ENCODE measurements around the gene SPON2.

Gene SPON2

GRCh38 chr4:1194010-1194900 lies 21.9 kb upstream of the SPON2 start:
- no peak for DNase-seq

DNA sequence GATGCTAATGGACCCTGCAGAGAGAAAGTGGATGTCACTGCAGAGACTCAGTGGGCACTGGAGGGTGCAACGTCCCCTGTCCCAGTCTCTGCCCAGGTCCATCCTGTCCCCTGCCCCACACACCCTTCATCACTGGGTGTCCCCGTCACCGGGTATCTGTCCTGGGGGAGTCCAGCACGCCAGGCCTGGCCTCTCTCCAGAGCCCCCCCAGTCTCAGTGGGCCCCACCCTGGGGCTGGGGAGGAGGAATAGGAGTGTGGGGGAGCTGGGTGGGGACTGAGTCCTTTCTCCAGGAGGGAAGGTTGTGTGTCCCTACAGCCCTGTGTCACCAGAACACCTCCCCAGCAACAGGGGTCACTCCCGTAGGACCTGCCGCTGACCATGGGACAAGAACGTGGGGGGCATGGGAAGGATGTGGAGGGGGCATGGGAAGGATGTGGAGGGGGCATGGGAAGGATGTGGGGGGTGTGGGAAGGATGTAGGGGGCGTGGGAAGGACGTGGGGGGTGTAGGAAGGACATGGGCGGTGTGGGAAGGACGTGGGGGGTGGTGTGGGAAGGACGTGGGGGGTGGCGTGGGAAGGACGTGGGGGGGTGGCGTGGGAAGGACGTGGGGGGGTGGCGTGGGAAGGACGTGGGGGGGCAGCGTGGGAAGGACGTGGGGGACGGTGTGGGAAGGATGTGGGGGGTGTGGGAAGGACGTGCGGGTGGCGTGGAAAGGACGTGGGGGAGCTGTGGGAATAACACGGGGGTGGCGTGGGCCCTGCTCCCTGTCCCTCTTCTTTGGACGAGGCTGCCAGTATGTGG lies 21.0 kb upstream of the SPON2 start:
- DNase-seq, result no peak

- DNase-seq, result peak; percentile 63
These were observed 20.3 kb upstream of the SPON2 start for GRCh38 chr4:1192493-1193205.

- DNase-seq, result peak; percentile 96
These were observed 19.7 kb upstream of the SPON2 start for GRCh38 chr4:1192091-1192492.

DNA sequence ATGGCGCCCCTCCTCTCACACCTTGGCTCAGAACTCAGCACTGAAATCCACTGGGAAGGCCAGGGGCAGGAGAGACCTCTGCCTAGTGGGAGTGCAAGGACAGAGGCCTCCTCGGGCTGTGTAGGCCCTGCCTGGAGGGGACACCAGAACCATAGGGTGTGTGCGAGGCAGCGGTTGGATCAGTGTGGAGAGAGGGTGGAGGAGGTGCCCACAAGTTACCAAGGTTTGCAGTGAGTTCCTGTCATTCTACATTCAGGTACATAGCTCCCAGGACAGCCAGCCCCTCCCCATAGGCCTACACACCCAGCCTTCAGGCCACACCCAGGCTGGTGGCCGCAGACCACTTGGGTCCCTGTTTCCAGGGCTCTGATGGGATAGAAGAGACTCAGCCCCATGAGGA lies 19.2 kb upstream of the SPON2 start:
- DNase-seq, result no peak

DNA sequence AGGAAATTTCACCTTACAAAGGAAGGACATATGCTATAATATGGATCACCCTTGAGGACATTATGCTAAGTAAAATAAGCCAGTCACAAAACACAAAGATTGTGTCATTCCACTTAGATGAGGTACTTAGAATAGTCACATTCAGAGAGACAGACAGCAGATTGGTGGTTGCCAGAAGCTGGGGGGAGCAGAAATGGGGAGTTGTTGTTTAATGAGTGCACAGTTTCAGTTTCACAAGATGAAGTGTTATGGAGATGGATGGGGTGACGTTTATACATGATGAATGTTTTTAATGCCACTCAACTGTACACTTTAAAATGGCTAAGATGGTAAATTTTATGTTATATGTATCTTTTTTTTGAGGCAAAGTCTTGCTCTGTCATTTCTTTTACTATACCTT lies 14.8 kb upstream of the SPON2 start:
- no peak for DNase-seq

DNA sequence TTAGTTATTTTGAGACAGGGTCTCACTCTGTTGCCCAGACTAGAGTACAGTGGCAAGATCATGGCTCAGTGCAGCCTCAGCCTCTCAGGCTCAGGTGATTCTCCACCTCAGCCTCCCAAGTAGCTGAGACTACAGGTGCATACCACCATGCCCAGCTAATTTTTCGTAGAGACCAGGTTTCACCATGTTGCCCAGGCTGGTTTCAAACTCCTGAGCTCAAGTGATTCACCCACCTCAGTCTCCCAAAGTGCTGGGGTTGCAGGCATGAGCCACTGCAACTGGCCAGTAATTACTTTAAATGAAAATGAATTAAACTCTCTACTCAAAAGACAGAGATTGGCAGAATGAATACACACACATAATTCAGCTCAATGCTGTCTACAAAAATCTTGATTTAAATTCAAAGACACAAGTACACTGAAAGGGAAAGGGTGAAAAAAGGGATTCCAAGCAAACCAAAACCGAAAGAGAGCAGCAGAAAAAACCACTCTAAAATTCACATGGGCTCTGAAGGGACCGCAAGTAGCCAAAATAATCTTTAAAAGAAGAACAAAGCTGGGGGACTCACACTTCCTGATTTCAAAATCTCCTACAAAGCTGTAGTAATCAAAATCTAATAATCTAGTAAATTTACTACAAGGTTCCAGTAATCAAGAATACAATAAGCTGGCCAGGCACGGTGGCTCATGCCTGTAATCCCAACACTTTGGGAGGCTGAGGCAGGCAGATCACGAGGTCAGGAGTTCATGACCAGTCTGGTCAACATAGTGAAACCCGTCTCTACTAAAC lies 11.8 kb upstream of the SPON2 start:
- no peak for DNase-seq

DNA sequence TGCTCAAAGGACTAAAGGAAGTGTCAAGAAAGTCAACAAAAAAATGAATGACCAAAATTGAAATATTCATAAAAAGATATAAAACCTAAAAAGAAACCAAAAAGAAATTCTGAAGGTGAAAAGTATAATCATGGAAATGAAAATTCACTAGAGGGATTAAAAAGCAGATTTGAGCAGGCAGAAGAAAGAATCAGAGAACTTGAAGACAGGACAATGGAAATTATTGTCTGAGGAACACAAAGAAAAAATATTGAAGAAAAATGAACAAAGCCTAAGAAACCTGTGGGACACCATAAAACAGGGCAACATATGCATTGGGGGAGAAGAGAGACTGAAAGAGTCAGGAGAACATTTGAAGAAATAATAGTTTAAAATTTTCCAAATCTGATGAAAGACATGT lies 9.9 kb upstream of the SPON2 start:
- no peak for DNase-seq

DNA sequence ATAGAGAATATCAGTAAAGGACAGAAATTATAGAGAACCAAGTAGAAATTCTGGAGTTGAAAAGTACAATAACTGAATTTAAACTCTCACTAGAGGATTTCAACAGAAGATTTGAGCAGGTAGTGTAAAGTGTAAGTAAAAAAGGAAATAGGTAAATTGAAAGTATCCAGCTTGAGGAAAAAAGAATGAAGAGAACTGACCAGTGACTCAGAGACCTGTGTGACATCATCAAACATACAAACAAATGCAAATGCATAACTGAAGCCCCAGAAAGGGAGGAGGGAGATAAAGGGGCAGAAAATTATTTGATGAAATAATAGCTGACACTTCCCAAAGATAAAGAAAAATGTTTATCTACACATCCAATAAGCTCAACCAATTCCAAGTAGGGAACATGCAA lies 8.3 kb upstream of the SPON2 start:
- DNase-seq, result no peak

DNA sequence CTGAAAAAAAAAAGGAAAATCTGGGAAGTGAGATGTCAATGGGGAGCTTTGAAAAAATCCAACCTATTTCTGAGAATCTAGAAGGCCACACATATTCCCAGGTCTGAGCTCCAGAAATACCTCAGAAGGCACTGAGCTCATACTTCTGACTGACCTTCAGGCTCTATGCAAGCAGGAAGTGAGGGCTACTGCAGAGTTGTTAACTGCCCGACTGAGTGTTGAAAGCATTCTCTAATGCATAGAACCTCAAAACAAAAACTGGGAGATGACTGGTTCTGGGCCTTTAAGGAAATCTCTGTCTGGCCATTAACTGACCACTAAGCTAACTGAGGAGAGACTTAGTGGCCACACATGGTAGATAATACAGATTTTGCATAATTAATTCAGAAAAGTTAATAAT lies 7.6 kb upstream of the SPON2 start:
- no peak for DNase-seq

GRCh38 chr4:1179089-1179441 lies 6.7 kb upstream of the SPON2 start:
- no peak for DNase-seq

DNA sequence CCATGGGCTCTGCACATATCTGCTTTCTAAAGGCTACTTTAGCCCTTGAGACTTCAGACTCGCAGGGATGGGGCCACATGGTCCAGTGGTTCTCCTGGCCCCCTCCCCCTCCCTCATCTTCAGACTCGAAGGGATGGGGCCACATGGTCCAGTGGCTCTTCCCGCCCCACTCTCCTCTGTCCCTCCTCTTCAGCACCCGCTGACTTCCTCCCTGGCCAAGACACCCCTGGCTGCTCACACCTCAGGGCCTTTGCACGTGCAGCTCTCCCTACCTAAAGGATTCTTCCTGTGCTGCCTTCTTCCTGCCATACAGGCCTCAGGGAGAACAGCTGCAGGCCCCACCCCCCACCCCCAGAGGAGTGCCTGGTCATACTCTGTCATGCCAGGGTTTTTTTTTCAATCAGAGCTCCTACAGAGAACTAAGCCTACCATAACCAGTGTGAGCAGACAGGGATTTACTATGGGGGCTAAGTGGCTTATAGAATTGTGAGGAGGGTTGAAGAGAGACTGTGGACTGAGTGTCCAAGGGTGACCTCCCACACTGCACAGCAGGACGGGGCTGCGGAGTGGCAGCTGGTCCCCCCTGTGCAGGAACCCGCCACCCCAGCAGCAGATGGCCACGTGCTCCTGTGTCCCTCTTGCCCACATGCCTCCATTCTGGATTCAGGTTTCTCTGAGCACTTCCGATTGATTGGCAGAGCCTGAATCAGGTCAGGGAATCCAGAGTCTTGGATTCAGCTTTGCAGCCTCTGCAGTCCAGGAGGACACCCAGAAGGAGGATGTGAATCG lies 6.1 kb upstream of the SPON2 start:
- DNase-seq, result no peak

DNA sequence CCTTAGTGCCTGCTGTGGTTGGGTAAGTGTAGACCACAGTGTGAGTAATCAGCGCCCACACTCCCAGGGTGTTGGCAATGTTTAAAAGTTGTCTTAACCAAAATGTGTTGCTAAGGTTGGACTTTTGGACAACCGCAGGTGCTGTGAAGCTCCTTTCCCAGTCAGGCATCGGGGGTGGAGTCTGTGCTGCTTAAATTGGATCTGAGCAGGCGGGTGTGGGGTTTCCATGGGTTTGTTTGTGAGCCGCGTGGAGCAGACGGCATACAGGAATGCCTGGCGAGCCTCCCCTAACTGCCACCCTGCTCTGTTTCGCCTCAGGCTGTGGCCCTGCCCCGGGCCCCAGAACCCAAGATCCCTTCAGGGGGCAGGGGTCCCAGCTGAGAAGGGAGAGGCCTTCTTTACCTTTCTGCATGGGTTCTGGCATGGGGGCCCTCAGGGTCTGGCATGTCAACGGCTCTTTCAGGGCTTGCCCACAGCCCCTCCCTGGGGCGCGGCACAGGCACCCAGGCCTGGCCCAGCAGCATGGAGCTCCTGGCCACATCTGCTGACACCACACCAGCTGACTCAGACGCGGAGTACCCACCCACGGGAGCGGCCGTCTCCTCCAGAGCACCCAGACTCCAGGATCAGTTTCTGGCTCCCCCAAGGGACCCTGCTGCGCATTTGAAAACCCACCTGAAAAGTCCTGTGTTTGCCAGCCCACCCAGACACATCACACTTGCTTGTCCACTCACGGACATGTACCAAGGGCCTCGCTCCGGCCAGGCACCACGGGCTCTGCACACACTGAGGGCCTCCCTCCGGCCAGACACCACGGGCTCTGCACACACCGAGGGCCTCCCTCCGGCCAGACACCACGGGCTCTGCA lies 5.1 kb upstream of the SPON2 start:
- DNase-seq, result no peak

DNA sequence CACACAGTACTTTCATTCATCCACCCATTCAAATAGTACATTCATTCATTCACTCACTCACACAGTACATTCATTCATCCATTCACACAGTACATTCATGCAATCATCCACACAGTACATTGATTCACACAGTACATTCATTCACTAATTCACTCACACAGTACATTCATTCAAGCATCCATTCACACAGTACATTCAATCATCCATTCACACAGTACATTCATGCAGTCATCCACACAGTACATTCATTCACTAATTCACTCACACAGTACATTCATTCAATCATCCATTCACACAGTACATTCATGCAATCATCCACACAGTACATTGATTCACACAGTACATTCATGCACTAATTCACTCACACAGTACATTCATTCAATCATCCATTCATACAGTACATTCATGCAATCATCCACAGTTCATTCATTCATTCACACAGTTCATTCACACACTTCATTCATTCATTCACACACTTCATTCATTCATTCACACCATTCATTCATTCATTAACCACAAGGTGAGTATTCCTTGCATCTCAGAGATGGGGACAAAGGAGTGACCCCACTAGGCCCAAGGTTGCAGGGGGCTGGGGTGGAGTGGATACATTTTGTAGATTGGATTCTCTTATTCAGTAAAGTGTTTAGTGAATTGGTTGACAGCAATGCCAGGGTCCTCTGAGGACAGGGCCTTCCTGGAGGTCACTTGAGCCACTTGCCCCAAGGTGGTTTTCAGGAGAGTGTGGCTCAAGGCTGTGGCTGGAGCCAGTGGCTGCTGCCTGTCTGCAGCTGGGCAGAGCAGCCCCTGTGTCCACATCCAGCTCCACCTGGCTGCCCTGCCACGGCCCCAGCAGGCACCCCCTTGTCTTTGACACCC lies 4.3 kb upstream of the SPON2 start:
- DNase-seq, result no peak

GRCh38 chr4:1175635-1176229 lies 3.3 kb upstream of the SPON2 start:
- no peak for DNase-seq

DNA sequence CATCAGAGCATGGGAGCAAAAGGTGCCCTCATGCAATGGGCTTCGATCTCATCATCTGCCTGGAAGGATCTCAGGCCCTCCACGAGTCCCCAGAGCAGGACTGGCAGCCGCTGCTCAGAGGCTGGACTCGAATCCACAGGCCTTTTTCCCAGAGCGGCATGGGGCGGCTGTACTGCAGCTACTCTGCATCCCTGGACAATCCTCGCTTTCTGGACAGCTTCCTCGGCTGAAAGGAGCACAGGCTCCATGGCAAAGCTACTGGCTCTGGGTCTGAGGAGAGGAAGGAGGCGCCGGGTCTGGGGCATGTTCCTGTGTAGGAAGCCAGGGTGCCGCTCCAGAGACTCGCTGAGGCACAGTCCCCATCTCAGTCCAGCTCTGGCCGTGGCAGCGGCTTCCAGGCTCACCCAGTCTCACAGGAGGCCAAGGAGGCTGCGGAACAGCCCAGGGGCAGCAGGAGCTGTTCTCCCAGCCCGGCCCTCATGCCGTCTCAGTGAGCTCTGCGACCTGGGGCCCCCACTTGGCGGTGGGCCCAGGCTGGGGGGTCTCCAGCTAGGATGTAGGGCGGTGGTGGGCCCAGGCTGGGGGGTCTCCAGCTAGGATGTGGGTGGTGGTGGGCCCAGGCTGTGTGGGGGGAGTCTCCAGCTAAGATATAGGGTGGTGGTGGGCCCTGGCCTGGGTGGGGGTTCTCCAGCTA lies 2.7 kb upstream of the SPON2 start:
- no peak for DNase-seq

- no peak for DNase-seq
These were observed 781 bp upstream of the SPON2 start for GRCh38 chr4:1172971-1173757.

Measured in NCI-H226 (cell line).